Stimulated activated CD8-positive, alpha-beta memory T cell treated with anti-CD3 and anti-CD28 coated beads, Interleukin-15, amount 100 ng/mL, for 1 hour (primary cell): ENCODE measurements around the gene RAPGEF6.

ENCODE experiments used
- DNase-seq: peaks from one replicate; pipeline ENCODE4 v3.0.0-alpha.2; 2020; ENCODE audit warnings: low read depth

The RAPGEF6 gene

DNA sequence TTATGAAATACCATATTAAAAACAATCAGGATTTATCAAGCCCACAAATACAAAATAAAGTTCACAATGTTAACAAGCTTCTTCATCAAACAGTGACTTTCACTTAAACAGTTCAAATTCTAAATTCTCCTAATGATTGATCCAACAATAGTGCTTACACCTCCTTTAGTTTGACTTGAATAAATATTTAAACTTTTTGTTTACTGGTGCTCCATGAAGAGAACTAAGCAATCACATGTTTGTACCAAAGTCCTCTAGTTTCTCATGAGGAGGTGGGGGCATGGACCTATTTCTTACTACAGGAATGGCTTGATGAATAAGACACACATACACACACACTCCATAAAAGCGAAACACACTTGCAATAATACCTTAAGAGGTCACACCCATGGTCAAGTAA, 95.8 kb downstream of the RAPGEF6 start:
- no peak for DNase-seq

DNA sequence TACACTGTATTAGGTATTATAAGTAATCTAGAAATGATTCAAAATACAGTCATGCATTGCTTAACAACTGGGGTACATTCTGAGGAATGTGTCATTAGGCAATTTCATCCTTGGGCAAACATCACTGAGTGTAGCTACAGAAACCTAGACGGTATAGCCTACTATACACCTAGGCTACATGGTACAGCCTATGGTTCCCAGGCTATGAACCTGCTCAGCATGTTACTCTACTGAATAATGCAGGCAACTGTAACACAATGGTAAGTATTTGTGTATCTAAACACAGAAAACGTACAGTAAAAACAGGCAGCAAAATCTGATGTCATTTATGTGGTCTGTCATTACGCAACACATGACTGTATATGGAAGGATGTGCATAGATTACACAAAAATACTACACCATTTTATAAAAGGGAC, 96.8 kb downstream of the RAPGEF6 start:
- no peak for DNase-seq

DNA sequence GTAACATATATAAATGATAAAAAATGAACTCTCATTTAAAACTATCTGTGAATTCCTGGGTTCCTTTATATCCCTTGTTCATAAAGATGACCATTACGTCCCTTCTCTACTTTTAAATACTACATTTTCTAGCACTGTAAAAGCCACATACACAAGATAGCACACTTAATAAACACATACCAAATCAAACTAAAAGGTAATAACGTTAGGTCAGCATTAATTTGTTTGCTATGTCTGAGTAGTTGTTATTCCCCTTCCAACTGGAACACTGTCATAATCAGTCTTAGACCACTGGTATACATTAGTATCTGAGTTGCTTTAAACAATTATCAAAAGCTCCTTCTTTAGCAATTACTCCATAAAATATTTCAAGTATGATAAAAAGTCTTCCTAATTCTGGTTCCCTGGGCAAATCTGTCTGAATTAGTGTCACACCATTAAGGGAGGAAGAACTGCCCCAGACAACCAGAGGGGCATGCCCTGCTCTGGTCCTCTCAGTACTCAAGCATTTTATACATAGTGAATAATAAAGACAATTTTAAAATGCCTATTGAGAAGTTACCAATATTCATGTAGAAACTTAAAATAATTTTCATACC, 98.1 kb downstream of the RAPGEF6 start:
- DNase-seq, result no peak

DNA sequence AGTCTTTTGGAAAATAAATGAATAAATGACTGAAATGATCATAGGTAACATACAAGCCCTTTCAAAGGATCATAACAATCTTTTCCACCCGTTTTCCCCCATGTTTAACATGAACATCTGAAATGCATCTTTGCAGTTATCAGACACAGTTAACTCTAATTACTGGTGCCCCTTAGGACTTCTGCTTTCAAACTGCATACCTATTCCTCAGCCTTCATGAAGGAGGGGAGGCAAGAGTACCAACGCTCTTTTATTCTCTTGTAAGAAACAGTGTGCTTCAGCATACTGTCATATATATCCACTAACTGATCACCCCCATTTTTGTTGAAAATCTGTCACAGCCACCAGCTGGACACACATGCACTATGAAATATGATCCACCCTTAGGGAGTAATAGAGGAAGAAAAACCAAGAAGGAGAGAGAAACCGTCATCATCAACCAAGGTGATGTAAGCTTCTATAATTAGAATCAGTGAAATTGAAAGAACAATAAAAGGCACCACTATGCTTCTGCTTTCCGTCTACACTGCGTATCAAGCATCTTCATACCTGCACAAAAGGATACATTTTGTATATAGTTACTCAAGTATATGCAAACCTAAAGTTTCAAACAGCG, 98.7 kb downstream of the RAPGEF6 start:
- DNase-seq, result no peak

DNA sequence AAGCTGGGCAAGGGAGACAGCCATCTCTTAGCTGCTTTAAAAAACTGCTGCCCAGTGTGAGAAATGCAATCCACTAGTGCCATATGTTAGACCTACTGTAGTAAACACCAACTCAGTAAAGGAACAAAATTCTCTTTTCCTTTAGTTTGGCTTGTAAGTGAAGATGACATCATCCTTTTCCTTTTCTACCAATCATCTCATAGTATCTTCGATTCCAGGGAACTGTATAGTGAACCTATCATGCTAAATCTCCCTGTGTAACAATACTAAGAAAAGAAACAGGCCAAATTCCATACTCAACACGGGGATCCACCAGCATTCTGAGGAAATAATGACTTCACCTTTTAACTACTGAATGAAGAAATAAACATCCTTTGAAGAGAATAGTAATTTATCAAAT, 100.1 kb downstream of the RAPGEF6 start:
- no peak for DNase-seq

DNA sequence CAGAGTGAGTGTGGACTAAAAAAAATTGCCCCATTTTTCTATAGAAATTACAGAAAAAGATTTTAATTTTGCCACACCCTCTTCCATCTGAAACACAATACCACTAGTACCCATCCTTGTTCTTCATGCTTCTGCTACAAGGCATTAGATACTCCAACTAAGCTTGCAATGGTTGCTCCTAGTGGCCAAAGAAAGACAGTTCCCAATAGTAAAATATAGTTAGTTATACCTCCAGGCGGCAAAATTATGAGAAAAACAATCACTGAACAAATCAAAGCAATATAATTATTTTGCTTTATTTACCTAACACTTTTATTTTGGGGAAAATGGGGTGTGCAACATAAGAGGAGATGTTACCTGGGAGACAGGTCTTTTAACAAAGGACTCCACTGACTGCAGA, 101.2 kb downstream of the RAPGEF6 start:
- no peak for DNase-seq

DNA sequence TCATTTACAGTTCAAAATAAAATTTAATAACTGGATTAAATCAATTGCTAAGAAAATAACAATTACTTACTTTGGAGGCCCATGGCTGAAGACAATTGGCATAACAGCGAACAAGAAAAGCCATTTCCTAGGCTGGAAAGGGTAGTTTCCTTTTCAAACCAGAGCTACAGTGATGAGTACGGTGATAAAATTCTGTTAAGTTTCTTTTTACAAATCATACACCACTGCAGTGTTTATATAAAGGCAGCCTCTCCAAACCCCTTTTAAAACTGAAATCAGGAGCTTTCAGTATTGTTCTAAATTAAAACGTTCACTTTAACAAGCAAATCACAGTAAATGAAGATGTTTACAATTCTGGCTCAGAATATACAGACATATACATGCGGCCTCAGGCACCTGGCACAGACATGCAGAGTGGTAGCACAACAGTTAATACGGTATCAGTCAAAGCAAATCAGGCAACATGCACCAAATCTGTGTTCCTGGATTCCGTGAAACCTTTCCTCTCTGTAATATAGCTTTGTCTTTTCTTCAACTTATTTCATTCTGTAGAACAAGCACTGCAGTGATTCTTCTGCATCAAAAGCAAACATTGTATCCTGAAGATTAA, 102.9 kb downstream of the RAPGEF6 start:
- DNase-seq, result no peak

DNA sequence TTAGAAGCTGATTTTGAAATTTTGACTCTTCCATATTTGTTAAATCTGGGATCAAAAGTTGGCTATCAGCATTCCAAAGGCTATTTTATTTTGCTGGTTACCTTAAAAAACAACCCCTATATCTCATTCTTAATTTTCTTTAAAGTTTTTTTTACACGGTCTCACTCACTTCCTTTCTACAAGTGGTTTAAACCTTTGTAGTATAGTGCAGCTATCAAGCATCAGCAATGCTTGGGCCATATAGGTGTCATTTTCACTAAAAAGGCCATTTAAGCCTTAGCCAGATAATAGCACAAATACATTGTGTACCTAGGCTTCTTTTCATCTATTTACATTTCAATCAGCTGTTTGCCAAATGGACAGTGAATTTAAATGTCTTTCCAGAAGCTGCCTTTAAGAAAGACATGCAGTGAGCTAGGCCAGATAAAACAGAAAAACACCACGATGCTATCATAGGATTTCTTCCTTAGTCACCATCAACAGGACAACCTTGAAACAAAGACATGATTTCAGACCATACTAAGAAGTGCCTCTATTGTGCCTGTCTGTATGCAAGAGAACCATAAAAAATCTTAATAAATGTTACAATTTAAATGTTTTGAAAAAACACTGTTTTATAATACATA, 104.2 kb downstream of the RAPGEF6 start:
- DNase-seq, result no peak

DNA sequence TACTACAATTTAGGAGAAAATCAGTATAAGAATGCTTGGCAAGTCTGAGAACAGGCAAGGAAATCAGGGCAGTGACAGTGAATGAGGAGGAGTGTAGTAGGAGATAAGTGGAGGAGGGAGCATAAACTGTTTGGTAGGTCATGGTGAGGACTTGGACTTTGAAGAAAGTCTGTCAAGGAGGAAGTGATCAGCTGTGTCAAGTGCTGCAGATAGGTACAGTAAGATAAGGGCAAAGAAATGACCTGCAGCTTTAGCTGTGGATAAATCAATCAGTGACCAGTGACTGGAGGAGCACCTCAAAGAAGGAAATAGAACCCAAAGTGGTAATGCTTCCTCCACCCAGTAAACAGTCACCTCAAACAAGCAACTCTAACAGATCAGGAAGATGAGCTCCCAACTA, 106.3 kb downstream of the RAPGEF6 start:
- no peak for DNase-seq

DNA sequence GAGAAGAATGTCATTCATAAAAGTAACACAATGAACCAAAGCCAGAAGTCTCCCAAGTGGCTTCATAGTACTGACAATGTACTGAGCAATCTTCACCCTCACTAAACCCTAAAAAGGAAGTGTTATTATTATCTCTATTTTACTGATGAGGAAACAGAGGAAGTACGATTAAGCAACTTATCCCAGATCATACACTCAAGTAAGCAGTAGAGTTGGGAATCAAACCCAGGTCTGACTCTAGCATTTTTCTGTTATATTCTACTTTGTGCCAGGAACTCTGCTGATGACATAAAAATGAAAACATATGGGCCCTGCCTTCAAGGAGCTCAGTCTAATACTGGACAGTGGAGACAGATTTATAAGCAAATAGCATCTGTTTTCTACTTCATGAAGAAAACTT, 109.2 kb downstream of the RAPGEF6 start:
- DNase-seq, result no peak

DNA sequence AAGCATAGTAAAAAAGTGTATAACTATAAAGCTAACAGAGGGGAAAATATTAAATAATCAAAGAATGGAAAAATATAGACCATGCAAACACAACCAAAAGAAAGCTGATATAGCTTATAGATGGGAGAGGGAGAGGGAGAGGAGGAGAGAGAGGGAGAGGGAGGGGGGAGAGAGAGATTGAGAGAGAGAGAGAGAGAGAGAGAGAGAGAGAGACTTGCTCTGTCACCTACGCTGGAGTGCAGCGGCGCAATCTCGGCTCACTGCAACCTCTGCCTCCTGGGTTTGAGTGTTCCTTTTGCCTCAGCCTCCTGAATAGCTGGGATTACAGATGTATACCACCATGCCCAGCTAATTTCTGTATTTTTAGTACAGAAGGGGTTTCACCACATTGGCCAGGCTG, 110.6 kb downstream of the RAPGEF6 start:
- DNase-seq, result no peak

DNA sequence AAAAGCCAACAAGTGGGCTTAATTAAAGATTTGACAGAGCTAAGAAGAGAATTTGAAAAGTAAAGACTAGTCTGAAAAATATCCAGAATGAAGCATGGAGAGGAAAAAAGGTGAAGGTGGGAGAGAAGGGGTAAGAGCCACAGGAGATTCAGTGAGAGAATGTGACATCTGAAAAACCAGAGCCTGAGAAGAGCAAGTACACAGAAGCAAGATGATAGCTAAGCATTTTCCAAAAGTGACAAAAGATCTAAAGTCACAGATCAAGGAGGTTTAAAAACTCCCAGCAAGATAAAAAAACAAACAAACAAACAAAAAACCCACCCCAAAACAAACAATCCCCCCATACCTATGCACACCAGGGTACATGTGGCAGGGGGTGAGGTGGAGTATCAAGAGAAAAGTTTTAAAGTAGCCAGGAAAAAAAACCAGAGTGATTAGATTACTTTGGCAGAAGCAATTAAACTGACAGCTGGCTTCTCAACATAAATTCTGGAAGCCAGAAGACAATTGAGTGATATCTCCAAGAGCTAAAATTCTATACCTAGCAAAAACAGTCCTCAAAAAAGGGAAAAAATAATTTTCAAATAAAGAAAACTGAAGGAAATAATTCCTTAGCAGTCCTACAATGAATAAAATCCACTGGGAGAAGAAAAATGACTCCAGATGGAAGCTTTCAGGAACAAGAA, 111.4 kb downstream of the RAPGEF6 start:
- no peak for DNase-seq

DNA sequence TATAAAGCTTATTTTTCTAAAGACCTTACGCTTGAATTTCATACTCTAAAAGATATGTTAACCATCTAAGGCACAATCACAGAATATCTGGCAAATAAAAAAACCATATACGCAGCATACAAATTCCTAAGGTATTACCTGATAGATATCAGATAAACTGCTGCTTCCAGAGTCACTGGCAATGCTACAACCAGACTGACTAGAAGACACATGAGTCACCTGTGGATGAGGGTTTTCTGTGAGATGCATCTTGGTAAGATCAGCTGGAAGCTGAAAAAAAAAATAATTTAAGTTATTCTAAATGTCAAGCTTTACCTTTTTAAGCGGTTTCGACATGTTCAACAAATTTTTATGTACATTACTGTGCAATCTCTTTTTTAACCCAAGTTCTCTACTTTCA, 113.8 kb downstream of the RAPGEF6 start:
- no peak for DNase-seq

DNA sequence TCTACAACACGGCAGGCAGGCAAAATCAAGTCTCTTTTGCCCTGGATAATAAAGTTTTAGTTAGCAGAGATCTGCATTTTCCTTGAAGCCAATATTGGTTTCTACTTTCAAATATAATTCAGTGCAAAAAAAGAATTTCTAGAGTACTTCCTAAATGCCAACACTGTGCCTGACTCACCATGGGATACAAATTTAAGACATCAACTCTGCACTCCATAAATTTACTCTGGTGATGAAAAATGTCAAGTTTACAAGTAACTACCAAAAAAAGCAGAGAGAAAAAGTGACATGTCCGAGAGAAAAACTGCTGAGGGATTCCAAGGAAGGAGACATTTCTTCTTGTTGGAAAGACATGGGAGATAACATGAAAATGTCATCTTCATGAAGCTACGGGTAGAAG, 119.7 kb downstream of the RAPGEF6 start:
- DNase-seq, result no peak

DNA sequence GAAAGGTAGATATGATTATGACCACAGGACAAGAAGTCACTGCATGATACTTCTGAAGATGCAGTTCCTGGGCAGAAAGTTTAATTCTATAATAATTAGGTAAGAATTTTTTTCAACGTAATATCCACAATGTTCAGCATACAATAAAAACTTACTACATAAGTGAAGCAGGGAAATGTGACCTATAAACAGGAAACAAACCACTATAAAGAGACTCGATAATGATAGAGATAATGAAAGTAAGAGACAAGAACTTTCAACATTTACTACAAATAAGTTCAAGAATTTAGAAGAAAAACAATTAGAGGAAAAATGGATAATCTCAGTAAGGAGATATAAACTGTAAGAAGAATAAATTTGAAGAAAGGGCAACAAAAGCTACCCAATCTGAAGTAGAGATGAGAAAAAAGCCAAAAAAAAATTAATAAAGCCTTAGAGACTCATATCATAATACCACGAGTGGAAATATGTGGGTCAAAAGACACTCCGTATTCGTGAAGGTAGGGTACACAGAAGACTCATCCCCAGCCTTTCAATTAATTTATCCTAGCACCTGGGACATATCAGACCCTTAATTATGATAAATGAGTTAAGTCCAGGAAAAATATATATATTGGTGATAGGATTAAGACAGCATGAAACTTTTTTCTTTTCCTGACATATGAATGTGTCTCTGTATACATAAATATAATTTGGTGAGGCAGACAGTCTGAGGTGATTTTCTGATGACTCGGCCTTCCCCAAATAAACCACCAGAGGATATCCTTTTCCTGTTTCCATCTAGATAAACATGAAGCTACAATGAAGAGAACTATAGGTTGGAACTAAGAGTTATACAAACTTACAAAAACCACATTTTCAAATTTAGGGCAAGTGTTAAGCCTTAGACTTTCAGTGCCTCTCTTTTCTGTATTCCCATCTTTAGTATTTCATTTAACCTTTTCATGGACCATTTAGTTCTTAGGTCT, 120.4 kb downstream of the RAPGEF6 start:
- DNase-seq, result no peak

DNA sequence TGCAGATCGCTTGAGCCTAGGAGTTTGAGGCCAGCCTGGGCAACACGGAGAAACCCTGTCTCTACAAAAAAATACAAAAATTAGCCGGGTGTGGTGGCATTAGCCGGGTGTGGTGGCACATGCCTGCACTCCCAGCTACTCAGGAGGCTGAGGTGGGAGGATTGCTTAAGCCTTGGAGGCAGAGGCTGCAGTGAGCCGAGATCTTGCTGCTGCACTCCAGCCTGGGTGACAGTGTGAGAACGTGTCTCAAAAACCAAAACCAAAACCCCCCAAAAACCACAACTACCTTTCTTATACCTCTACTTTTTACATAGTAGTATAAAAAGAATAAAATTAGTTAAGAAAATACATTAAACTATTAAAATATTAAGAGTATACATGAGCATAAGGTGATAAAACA, 121.2 kb downstream of the RAPGEF6 start:
- no peak for DNase-seq

DNA sequence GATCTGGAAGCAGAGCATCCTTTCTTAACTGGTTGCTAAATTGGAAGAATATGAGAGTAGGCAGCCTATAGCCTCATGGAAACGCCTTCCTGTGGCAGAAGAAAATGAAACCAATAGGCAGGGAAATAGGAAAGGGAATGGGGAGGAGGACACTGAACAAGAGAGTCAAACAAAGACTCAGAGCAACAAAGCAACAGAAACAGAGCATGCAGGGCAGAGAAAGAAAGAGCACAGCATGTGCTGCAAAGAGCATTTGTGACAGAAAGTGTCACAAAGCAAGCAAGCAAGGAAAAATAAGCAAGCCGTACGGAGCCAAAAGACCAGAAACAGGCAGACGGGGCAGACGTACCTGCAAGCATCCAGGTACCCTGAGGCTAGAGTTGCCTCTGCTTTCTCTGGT, 123.1 kb downstream of the RAPGEF6 start:
- no peak for DNase-seq

DNA sequence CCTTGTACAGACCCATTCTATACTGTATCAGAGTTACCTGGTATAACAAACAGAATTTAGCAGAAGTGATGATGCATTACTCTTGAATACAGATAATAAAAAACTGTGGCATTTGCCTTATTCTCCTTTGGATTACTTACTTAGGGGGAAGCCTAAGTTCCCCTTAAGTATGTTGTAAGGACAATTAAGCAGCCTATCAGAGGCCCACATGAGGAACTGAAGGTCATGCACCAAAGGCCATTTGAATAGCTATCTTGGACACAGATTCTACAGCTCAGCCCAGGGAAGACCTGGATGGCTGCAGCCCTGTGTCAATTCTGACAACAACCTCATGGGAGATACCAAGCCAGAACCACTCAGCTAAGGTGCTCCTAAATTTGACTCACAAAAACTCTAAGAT, 125.2 kb downstream of the RAPGEF6 start:
- no peak for DNase-seq

DNA sequence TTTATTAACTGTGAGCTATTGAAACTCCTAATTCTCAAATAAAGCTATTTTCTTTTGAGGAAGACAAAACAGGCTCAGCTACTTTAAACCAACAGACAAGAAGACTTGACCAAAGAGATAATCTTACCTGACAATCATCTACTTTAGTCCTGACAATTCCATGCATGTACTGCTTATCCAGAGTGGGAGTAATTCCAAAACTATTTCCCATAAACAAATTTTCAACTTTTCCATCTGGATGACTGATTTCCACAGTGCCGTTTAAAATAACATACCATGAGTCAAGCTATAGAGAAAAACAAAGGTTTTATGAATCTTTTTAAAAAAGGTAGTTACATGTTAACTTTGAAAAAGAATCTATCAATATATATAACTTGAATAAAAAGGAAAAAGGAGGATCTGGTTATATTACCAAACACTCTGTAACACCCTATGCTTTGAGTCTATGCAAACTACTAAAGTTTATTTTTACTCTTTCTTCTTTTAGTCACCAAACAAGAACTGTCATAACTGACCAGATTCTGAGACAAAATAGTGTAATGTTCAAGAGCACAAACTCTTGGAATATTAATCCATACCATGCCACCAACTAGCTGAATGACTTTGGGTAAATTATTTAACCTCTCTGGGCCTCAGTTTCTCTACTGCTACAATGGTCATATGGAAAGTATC, 129.7 kb downstream of the RAPGEF6 start:
- no peak for DNase-seq

DNA sequence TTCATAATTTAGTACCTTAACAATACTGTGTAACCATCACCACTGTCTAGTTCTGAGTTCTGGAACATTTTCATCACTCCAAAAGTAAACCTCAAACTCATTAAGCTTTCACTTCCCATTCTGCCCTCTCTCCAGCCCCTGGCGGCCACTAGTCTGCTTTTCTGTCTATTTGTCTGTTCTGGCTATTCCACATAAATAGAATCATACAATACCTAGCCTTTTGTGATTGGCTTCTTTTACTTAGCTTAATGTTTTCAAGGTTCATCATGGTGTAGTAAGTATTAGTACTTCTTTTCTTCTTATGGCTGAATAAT, 138.7 kb downstream of the RAPGEF6 start:
- DNase-seq, result no peak
